Common myeloid progenitor, CD34-positive (primary cell): ENCODE measurements around the gene HSDL1.
"Not testable (repeated sequence)": the region's sequence is repeated elsewhere in the genome, so short reads cannot be mapped to it uniquely, and the experiment has no call there.

ENCODE experiments used
- CTCF ChIA-PET: fragments of 350-600 bp; sonication (Branson Sonifier 250); formaldehyde crosslinking; loops from one replicate; lab custom pipeline; 2021; ENCODE audit warnings: antibody characterized with exemption; lab: Charles Lee
- POLR2A ChIA-PET: fragments of 350-600 bp; sonication (Branson Sonifier 250); formaldehyde crosslinking; loops from one replicate; lab custom pipeline; 2021; ENCODE audit warnings: antibody characterized with exemption; lab: Charles Lee
- DNase-seq, 3 donors: peaks; one replicate each; pipeline versions ENCODE4 v3.0.0 to v3.0.0-alpha.2; 2013
- H3K27ac ChIP-seq, 2 experiments: 1 replicate in 1 of 2; 2 replicates in 1 of 2; pipeline ENCODE4 v1.7.0; 2013; ENCODE audit warnings: inconsistent platforms in 2 of 2, low read length in 2 of 2, mild to moderate bottlenecking in 2 of 2, low read depth in 1 of 2, moderate library complexity in 1 of 2; ENCODE audit not compliant: severe bottlenecking in 2 of 2, insufficient read depth in 1 of 2, poor library complexity in 1 of 2
- H3K27me3 ChIP-seq, 5 experiments: replicated peaks in 2 of 5; 1 replicate in 3 of 5; 2 replicates in 2 of 5; pipeline versions ENCODE4 v1.6.1 to v1.7.0; 2013; ENCODE audit warnings: low read length in 4 of 5, mild to moderate bottlenecking in 2 of 5, moderate library complexity in 2 of 5, inconsistent platforms in 1 of 5; ENCODE audit not compliant: insufficient read depth in 5 of 5, control insufficient read depth in 4 of 5
- H3K36me3 ChIP-seq, 4 experiments: 1 replicate in 2 of 4; 2 replicates in 2 of 4; pipeline versions ENCODE4 v1.6.1 to v1.7.0; 2013; ENCODE audit warnings: low read length in 3 of 4, control low read depth in 1 of 4, mild to moderate bottlenecking in 1 of 4; ENCODE audit not compliant: control insufficient read depth in 4 of 4, insufficient read depth in 4 of 4
- H3K4me1 ChIP-seq, 4 experiments: 1 replicate in 3 of 4; 2 replicates in 1 of 4; pipeline versions ENCODE4 v1.6.1 to v1.7.1; 2013; ENCODE audit warnings: low read length in 3 of 4, mild to moderate bottlenecking in 3 of 4, control low read depth in 1 of 4, inconsistent platforms in 1 of 4, moderate library complexity in 1 of 4; ENCODE audit not compliant: control insufficient read depth in 4 of 4, insufficient read depth in 4 of 4; ENCODE audit errors: control extremely low read depth in 1 of 4
- H3K4me3 ChIP-seq, 7 experiments: 1 replicate in 4 of 7; 2 replicates in 3 of 7; pipeline versions ENCODE4 v1.5.1 to v1.7.0; 2013; ENCODE audit warnings: mild to moderate bottlenecking in 7 of 7, low read length in 6 of 7, moderate library complexity in 6 of 7, inconsistent platforms in 2 of 7, low read depth in 2 of 7, control low read depth in 1 of 7; ENCODE audit not compliant: insufficient read depth in 4 of 7, control insufficient read depth in 1 of 7; ENCODE audit errors: extremely low read depth in 1 of 7
- H3K9me3 ChIP-seq, 5 experiments: 1 replicate in 4 of 5; 2 replicates in 1 of 5; pipeline versions ENCODE4 v1.6.1 to v1.7.1; 2013; ENCODE audit warnings: low read length in 4 of 5, mild to moderate bottlenecking in 2 of 5, inconsistent platforms in 1 of 5, low read depth in 1 of 5, moderate library complexity in 1 of 5; ENCODE audit not compliant: control insufficient read depth in 4 of 5, insufficient read depth in 2 of 5; ENCODE audit errors: control extremely low read depth in 1 of 5
- WGBS: methylation state at CpG from one replicate; pipeline ENCODE4 v1.1.5; 2013; ENCODE audit not compliant: insufficient coverage; 5-methylcytosine and 5-hydroxymethylcytosine counted together

Gene HSDL1

DNA sequence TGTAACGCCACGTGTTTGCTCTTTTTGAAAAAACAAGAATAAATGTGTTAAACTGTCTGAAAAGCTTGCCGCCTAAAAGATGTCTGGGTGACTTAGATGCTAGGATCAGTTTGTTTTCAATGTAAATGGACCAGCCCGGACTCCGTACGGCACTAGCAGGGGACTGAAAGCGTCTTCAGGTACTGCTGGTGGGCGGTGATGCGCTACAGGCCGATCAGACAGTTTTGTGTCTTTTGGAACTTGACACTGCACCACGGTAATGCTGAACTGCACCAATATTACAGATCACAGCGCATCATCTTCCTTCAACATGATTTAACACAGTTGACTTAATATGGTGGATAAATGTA lies 27.5 kb downstream of the HSDL1 start:
- peaks cover 0 to 5% (median 3%) of the 10 kb centered on the region in 5 experiments for H3K27me3 ChIP-seq
- CTCF ChIA-PET, result interaction anchor here (1.2 to 2.7 kb wide), 5 partner anchors 22 to 70 kb away, joined by 3 to 13 read pairs (median 7); partner anchors contain the start of gene TAF1C
- POLR2A ChIA-PET, result interaction anchor here (0.6 to 1.3 kb wide), 3 partner anchors 16 to 60 kb away, joined by 3 to 4 read pairs (median 3); no protein-coding TSS in a partner anchor
- H3K4me3 ChIP-seq, result peak overlapping the region; percentile 71 to 94 (median 89)
- peaks cover 0 to 4% (median under 1%) of the 10 kb centered on the region in 4 experiments for H3K36me3 ChIP-seq
- DNase-seq, result peak; percentile 25 to 61 (median 59)
- peak overlapping the region in 1 of 2 experiments; percentile 93 for H3K27ac ChIP-seq
- WGBS, result 6% methylated on average over 10 of the region's 12 CpGs
- no peaks in the 10 kb centered on the region for H3K9me3 ChIP-seq
- H3K4me1 ChIP-seq, result peaks cover 8 to 31% (median 21%) of the 10 kb centered on the region in 4 experiments

DNA sequence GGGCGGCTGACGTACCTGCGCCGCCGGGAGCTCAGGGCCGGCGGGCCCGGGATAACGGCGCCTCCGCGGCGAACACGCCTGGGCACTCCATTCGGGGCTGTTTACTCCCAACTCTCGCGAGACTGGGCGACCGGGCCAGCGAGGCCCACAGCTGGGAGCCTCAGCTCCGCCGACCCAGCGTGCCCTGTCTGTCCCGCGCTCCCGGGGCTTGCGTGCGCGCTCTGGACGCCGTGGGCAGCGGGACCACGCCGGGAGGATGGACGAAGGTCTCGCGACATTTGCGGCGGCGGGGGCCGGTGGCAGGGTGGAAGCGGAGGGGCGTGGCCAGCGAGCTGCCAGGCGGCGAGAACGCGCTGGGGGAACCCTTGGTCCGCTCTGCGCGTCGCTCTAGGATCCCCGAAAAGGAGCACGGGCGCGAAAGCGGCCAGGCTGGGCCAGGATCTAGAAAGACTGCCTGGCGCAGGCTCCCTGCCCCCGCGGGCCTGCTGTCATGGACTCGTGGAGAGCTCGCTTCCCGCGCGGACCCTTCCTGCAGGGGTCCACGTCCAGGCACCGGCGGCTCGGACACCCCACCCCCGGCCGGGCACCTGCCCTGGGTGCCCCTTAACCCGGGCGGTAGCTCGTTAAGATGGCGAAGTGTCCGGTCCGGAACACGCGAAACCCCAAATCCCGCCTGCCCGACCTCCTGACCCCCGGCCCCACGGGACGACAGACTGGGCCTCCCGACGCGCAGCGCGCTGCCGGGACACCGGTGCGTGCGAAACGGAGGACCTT lies 28.1 kb downstream of the HSDL1 start, which contains the start of gene MBTPS1:
Gene MBTPS1, minus strand, starts transcription at position 223 of the 774 bp plus-strand sequence. CDS start 15,159 bp downstream, outside the sequence.
- peak; percentile 97 to 98 (median 98) for DNase-seq
- Histone ChIP-seq H3K4me1 (peaks cover 8 to 31% (median 21%) of the 10 kb centered on the region in 4 experiments), H3K9me3 (no peaks in the 10 kb centered on the region), H3K36me3 (peaks cover 0 to 2% (median 0%) of the 10 kb centered on the region in 4 experiments), H3K27me3 (peaks cover 0 to 5% (median 3%) of the 10 kb centered on the region in 5 experiments), H3K27ac (peak within 1 kb of the TSS; percentile 83 to 93), H3K4me3 (peak within 1 kb of the TSS; percentile 71 to 94 (median 89))
- CTCF ChIA-PET, result interaction anchor here (0.6 to 2.7 kb wide), 13 partner anchors 15 to 85 kb away, joined by 3 to 19 read pairs (median 4); partner anchors contain the start of gene TAF1C
- POLR2A ChIA-PET, result interaction anchor here (0.8 to 1.3 kb wide), 3 partner anchors 12 to 61 kb away, joined by 3 to 5 read pairs (median 3); no protein-coding TSS in a partner anchor
- under 1% methylated on average over 88 of the region's 94 CpGs for WGBS

DNA sequence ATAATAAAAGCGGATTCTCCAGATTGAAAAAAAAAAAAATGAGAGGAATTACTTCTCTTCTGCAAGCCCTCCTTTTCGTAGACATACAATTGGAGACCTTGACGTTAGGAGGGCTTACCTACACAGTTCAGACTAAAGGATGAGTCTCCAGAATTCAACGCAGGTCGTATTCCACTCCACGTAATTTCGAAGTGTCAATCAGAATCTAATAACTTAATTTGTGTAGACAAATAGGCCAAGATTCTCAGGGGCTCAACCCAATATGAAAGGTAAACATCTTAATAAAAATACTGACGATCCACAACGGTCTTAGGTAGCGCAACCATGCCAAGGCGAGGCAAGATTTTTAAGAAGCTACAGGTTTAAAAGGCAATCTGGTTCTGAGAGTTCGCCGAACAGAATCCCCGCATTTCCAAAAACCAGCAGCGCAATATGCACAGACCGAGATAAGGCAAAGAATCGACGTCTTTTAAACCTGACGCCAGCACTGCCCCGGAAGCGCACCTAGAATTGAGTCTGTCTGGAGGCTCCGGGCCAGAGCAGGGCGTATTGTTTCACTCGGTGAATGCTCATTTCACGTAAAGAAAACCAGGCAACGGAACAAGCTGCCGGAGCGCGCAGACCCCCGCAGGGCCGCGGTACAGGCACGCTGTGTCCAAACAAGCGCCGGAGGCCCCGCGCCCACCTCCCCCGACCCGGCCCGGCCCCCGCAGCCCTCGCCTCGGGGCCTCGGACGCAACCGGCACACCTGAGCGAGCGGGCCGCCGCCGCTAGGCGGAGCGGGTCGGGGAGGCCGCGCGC lies 28.9 kb downstream of the HSDL1 start:
- WGBS, result under 1% methylated on average over 56 of the region's 57 CpGs
- Histone ChIP-seq H3K36me3 (peaks cover 0 to 2% (median 0%) of the 10 kb centered on the region in 4 experiments), H3K4me1 (peaks cover 8 to 31% (median 21%) of the 10 kb centered on the region in 4 experiments), H3K27me3 (peaks cover 0 to 5% (median 3%) of the 10 kb centered on the region in 5 experiments), H3K27ac (peak overlapping the region; percentile 83 to 93), H3K9me3 (no peaks in the 10 kb centered on the region), H3K4me3 (peak overlapping the region; percentile 71 to 94 (median 89))
- POLR2A ChIA-PET, result interaction anchor here (0.8 to 1.3 kb wide), 2 partner anchors 13 to 62 kb away, joined by 3 to 5 read pairs; no protein-coding TSS in a partner anchor
- DNase-seq, result peak; percentile 47 to 79 (median 66)
- CTCF ChIA-PET, result interaction anchor here (0.6 to 2.7 kb wide), 15 partner anchors 16 to 86 kb away, joined by 3 to 19 read pairs (median 3); partner anchors contain the start of gene TAF1C

DNA sequence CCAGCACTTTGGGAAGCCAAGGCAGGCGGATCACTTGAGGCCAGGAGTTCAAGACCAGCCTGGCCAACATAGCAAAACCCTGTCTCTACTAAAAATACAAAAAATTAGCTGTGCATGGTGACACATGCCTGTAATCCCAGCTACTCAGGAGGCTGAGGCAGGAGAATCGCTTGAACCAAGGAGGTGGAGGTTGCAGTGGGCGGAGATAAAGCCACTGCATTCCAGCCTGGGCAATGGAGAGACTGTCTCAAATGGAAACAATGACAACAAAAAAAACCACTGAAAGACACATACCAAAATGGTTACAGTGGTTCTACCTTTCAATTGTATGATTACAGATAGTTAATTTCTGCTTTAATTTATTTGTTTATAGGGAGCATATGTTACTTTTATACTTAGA lies 33.0 kb downstream of the HSDL1 start:
- peaks cover 5 to 20% (median 12%) of the 10 kb centered on the region in 4 experiments for H3K4me1 ChIP-seq
- CTCF ChIA-PET, result interaction anchor here (0.8 kb wide), 1 partner anchor 24 kb away, joined by 3 read pairs; no protein-coding TSS in a partner anchor
- not testable (repeated sequence) for H3K27ac ChIP-seq, H3K27me3 ChIP-seq, H3K9me3 ChIP-seq, DNase-seq, H3K4me3 ChIP-seq
- no CpG with 5 or more reads among the region's 3 CpGs for WGBS
- H3K36me3 ChIP-seq, result peaks cover 0 to 23% (median 11%) of the 10 kb centered on the region in 4 experiments
- POLR2A ChIA-PET, result interaction anchor here (0.9 kb wide), 1 partner anchor 11 kb away, joined by 3 read pairs; no protein-coding TSS in a partner anchor

DNA sequence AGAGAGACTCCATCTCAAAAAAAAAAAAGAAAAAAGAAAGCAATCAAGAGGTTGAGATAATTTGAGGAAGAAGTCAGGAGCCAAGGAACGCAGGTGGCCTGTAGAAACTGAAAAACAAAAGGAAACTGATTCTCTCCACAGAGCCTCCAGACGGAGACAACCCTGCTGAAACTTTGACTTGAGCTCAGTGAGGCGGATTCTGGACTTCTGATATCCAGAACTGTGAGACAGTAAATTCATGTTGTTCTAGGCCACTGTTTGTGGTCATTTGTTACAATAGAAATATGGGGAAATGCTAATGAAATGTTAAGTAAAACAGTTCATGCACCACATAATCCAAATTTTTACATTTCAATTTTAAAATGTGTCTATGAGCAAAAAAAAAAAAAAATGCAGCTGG lies 33.5 kb downstream of the HSDL1 start:
- WGBS, result 98% methylated on average over 3 of the region's 3 CpGs
- Histone ChIP-seq H3K9me3 (no peaks in the 10 kb centered on the region), H3K27me3 (no peaks in the 10 kb centered on the region), H3K27ac (no peak overlapping the region), H3K4me1 (peaks cover 5 to 20% (median 11%) of the 10 kb centered on the region in 4 experiments), H3K4me3 (no peak overlapping the region), H3K36me3 (peaks cover 0 to 26% (median 11%) of the 10 kb centered on the region in 4 experiments)
- ChIA-PET CTCF (interaction anchor here (0.8 kb wide), 1 partner anchor 24 kb away, joined by 3 read pairs; no protein-coding TSS in a partner anchor), POLR2A (interaction anchor here (0.9 kb wide), 1 partner anchor 10 kb away, joined by 3 read pairs; no protein-coding TSS in a partner anchor)
- DNase-seq, result no peak

DNA sequence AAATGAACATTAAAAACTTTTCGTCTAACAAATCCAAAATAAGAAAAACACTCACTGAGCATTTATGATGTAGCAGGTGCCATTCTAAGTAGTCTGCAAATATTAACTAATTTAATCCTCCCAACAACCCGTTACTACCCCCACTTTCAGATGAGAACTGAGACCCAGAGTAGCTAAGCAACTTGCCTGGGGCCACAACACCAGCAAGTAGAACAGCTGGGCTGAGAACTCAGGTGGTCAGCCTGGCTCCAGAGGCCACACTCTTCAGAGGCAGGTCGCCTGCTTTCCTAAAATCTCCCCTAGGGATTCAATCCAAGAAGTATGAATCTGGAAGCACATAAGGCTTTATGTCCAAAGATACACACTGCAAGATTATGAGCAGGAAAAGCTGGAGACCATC lies 34.5 kb downstream of the HSDL1 start:
- 100% methylated on average over 3 of the region's 3 CpGs for whole genome bisulfite sequencing
- Histone ChIP-seq H3K4me1 (peaks cover 3 to 16% (median 6%) of the 10 kb centered on the region in 4 experiments), H3K27ac (no peak overlapping the region), H3K9me3 (no peaks in the 10 kb centered on the region), H3K27me3 (no peaks in the 10 kb centered on the region), H3K4me3 (no peak overlapping the region), H3K36me3 (peaks cover 0 to 26% (median 12%) of the 10 kb centered on the region in 4 experiments)
- no peak for DNase-seq
- ChIA-PET POLR2A (no interaction called here), CTCF (no interaction called here)
